Testis (tissue), 2 donors: ENCODE results near the gene BCAT1.

Experiments used
- CTCF ChIP-seq, 3 experiments: fragments of 450-650 bp in 2 of 3; fragments of 200-600 bp in 1 of 3; sonication (generic) in 1 of 3; IDR thresholded peaks; one replicate each; pipeline ENCODE4 v1.5.1; 2016 to 2019; ENCODE audit warnings: antibody characterized with exemption in 3 of 3, mild to moderate bottlenecking in 2 of 3, moderate library complexity in 1 of 3
- POLR2A ChIP-seq: fragments of 450-650 bp; IDR thresholded peaks from one replicate; pipeline ENCODE4 v1.6.1; 2017; ENCODE audit warnings: antibody characterized with exemption, mild to moderate bottlenecking, moderate library complexity

GRCh38 chr12:24919346-24920001 is 29.4 kb downstream of the BCAT1 start:
- TF ChIP-seq CTCF (IDR thresholded peaks at IDR 0.05) (no peak), POLR2A (no peak)
